ENCODE results near the gene MARCHF4.
"Not testable (repeated sequence)": the region's sequence is repeated elsewhere in the genome, so short reads cannot be mapped to it uniquely, and the experiment has no call there.

Gene MARCHF4

GRCh38 chr2:216404010-216404618 lies 31.8 kb upstream of the MARCHF4 start:
- no peak overlapping the region for H3K27ac Mint-ChIP-seq
- no peaks in the 10 kb centered on the region for H3K4me1 Mint-ChIP-seq
- peaks cover 9% of the 10 kb centered on the region for H3K27me3 Mint-ChIP-seq
- H3K4me3 Mint-ChIP-seq = no peak overlapping the region
- ATAC-seq (ENCODE audit: low read depth) (peak; percentile 41), DNase-seq (ENCODE audit: low spot score in 2 of 2) (peak in 1 of 2 donors; percentile 12)
- H3K36me3 Mint-ChIP-seq = no peaks in the 10 kb centered on the region
- peaks cover 1% of the 10 kb centered on the region for H3K9me3 Mint-ChIP-seq

GRCh38 chr2:216402751-216403150 lies 30.5 kb upstream of the MARCHF4 start:
- peaks cover 1% of the 10 kb centered on the region for H3K9me3 Mint-ChIP-seq
- no peak overlapping the region for H3K27ac Mint-ChIP-seq
- ATAC-seq (ENCODE audit: low read depth) (no peak), DNase-seq (ENCODE audit: low spot score in 2 of 2) (no peak)
- H3K36me3 Mint-ChIP-seq = no peaks in the 10 kb centered on the region
- no peak overlapping the region for H3K4me3 Mint-ChIP-seq
- H3K27me3 Mint-ChIP-seq = peaks cover 9% of the 10 kb centered on the region
- no peaks in the 10 kb centered on the region for H3K4me1 Mint-ChIP-seq

- DNase-seq (ENCODE audit: low spot score in 2 of 2) (no peak), ATAC-seq (ENCODE audit: low read depth) (no peak)
- Mint-ChIP-seq H3K27me3 (peaks cover 12% of the 10 kb centered on the region), H3K4me1 (no peaks in the 10 kb centered on the region), H3K36me3 (no peaks in the 10 kb centered on the region), H3K4me3 (no peak overlapping the region), H3K9me3 (peaks cover 1% of the 10 kb centered on the region), H3K27ac (no peak overlapping the region)
Observed at GRCh38 chr2:216399621-216400020, 27.3 kb upstream of the MARCHF4 start.

- no peak overlapping the region for H3K4me3 Mint-ChIP-seq
- no peaks in the 10 kb centered on the region for H3K4me1 Mint-ChIP-seq
- H3K27ac Mint-ChIP-seq = no peak overlapping the region
- no peaks in the 10 kb centered on the region for H3K9me3 Mint-ChIP-seq
- no peaks in the 10 kb centered on the region for H3K36me3 Mint-ChIP-seq
- DNase-seq (ENCODE audit: low spot score in 2 of 2) = no peak
- H3K27me3 Mint-ChIP-seq = peaks cover 20% of the 10 kb centered on the region
- no peak for ATAC-seq (ENCODE audit: low read depth)
Observed at GRCh38 chr2:216394881-216395280, 22.6 kb upstream of the MARCHF4 start.

GRCh38 chr2:216392945-216393840 lies 20.9 kb upstream of the MARCHF4 start:
- Mint-ChIP-seq H3K36me3 (no peaks in the 10 kb centered on the region), H3K27ac (no peak overlapping the region), H3K27me3 (peaks cover 22% of the 10 kb centered on the region), H3K4me1 (peaks cover 8% of the 10 kb centered on the region), H3K9me3 (no peaks in the 10 kb centered on the region), H3K4me3 (no peak overlapping the region)
- ATAC-seq (ENCODE audit: low read depth) (no peak), DNase-seq (ENCODE audit: low spot score in 2 of 2) (no peak)

- H3K27ac Mint-ChIP-seq = no peak overlapping the region
- H3K27me3 Mint-ChIP-seq = peaks cover 22% of the 10 kb centered on the region
- H3K9me3 Mint-ChIP-seq = peaks cover under 1% of the 10 kb centered on the region
- H3K4me3 Mint-ChIP-seq = no peak overlapping the region
- H3K36me3 Mint-ChIP-seq = no peaks in the 10 kb centered on the region
- ATAC-seq (ENCODE audit: low read depth) (no peak), DNase-seq (ENCODE audit: low spot score in 2 of 2) (no peak)
- peaks cover 8% of the 10 kb centered on the region for H3K4me1 Mint-ChIP-seq
Observed at GRCh38 chr2:216392018-216392562, 19.8 kb upstream of the MARCHF4 start.

- H3K36me3 Mint-ChIP-seq = no peaks in the 10 kb centered on the region
- no peak overlapping the region for H3K4me3 Mint-ChIP-seq
- DNase-seq (ENCODE audit: low spot score in 2 of 2) (no peak), ATAC-seq (ENCODE audit: low read depth) (no peak)
- H3K27me3 Mint-ChIP-seq = peaks cover 22% of the 10 kb centered on the region
- H3K4me1 Mint-ChIP-seq = peaks cover 8% of the 10 kb centered on the region
- no peak overlapping the region for H3K27ac Mint-ChIP-seq
- H3K9me3 Mint-ChIP-seq = peaks cover 1% of the 10 kb centered on the region
Observed at GRCh38 chr2:216391401-216391800, 19.1 kb upstream of the MARCHF4 start.

GRCh38 chr2:216389570-216389969 lies 17.3 kb upstream of the MARCHF4 start:
- peaks cover 18% of the 10 kb centered on the region for H3K27me3 Mint-ChIP-seq
- H3K27ac Mint-ChIP-seq = no peak overlapping the region
- no peak for DNase-seq (ENCODE audit: low spot score in 2 of 2)
- H3K36me3 Mint-ChIP-seq = no peaks in the 10 kb centered on the region
- peaks cover 8% of the 10 kb centered on the region for H3K4me1 Mint-ChIP-seq
- H3K4me3 Mint-ChIP-seq = no peak overlapping the region
- no peak for ATAC-seq (ENCODE audit: low read depth)
- H3K9me3 Mint-ChIP-seq = peaks cover 1% of the 10 kb centered on the region

GRCh38 chr2:216388046-216388884 lies 16.0 kb upstream of the MARCHF4 start:
- peaks cover 14% of the 10 kb centered on the region for H3K27me3 Mint-ChIP-seq
- no peak overlapping the region for H3K4me3 Mint-ChIP-seq
- peaks cover 8% of the 10 kb centered on the region for H3K4me1 Mint-ChIP-seq
- H3K27ac Mint-ChIP-seq = no peak overlapping the region
- H3K9me3 Mint-ChIP-seq = peaks cover 1% of the 10 kb centered on the region
- no peak for DNase-seq (ENCODE audit: low spot score in 2 of 2)
- peak; percentile 58 for ATAC-seq (ENCODE audit: low read depth)
- no peaks in the 10 kb centered on the region for H3K36me3 Mint-ChIP-seq

GRCh38 chr2:216387262-216387661 lies 15.0 kb upstream of the MARCHF4 start:
- ATAC-seq (ENCODE audit: low read depth) = no peak
- Mint-ChIP-seq H3K4me1 (peaks cover 8% of the 10 kb centered on the region), H3K36me3 (no peaks in the 10 kb centered on the region), H3K27me3 (peaks cover 12% of the 10 kb centered on the region), H3K27ac (no peak overlapping the region), H3K4me3 (no peak overlapping the region), H3K9me3 (peaks cover 1% of the 10 kb centered on the region)
- no peak for DNase-seq (ENCODE audit: low spot score in 2 of 2)

GRCh38 chr2:216385478-216385877 lies 13.2 kb upstream of the MARCHF4 start:
- Mint-ChIP-seq H3K36me3 (no peaks in the 10 kb centered on the region), H3K4me1 (peaks cover 8% of the 10 kb centered on the region), H3K4me3 (no peak overlapping the region), H3K9me3 (peaks cover 1% of the 10 kb centered on the region), H3K27ac (no peak overlapping the region), H3K27me3 (peaks cover 10% of the 10 kb centered on the region)
- ATAC-seq (ENCODE audit: low read depth) (no peak), DNase-seq (ENCODE audit: low spot score in 2 of 2) (no peak)

- not testable (repeated sequence) for H3K36me3 Mint-ChIP-seq, H3K9me3 Mint-ChIP-seq
- peaks cover 11% of the 10 kb centered on the region for H3K27me3 Mint-ChIP-seq
Observed at GRCh38 chr2:216384409-216384808, 12.1 kb upstream of the MARCHF4 start.

GRCh38 chr2:216379977-216380376 lies 7.7 kb upstream of the MARCHF4 start:
- Mint-ChIP-seq H3K36me3 (no peaks in the 10 kb centered on the region), H3K27me3 (peaks cover 13% of the 10 kb centered on the region), H3K4me3 (no peak overlapping the region), H3K27ac (no peak overlapping the region), H3K4me1 (no peaks in the 10 kb centered on the region), H3K9me3 (no peaks in the 10 kb centered on the region)
- ATAC-seq (ENCODE audit: low read depth) (no peak), DNase-seq (ENCODE audit: low spot score in 2 of 2) (no peak)

More at GRCh38 chr2:216384409-216384808, 12.1 kb upstream of the MARCHF4 start:
- not testable (repeated sequence) for H3K4me1 Mint-ChIP-seq; DNase-seq (ENCODE audit: low spot score in 2 of 2); ATAC-seq (ENCODE audit: low read depth); H3K4me3 Mint-ChIP-seq; H3K27ac Mint-ChIP-seq

GRCh38 chr2:216375286-216375685 lies 3.0 kb upstream of the MARCHF4 start:
- H3K27me3 Mint-ChIP-seq = peaks cover 31% of the 10 kb centered on the region
- H3K9me3 Mint-ChIP-seq = peaks cover 1% of the 10 kb centered on the region
- peaks cover 11% of the 10 kb centered on the region for H3K4me1 Mint-ChIP-seq
- H3K36me3 Mint-ChIP-seq = peaks cover 2% of the 10 kb centered on the region
- ATAC-seq (ENCODE audit: low read depth) (no peak), DNase-seq (ENCODE audit: low spot score in 2 of 2) (no peak)
- H3K4me3 Mint-ChIP-seq = no peak overlapping the region
- H3K27ac Mint-ChIP-seq = no peak overlapping the region

Measured in memory B cell (primary cell).